CD4-positive, alpha-beta T cell treated with Interleukin-17A for 4 hours (primary cell): ENCODE data around the gene FZD8.

Experiments used
- DNase-seq: peaks from one replicate; pipeline ENCODE4 v3.0.0-alpha.2; 2020; ENCODE audit warnings: mixed read lengths

The FZD8 gene

DNA sequence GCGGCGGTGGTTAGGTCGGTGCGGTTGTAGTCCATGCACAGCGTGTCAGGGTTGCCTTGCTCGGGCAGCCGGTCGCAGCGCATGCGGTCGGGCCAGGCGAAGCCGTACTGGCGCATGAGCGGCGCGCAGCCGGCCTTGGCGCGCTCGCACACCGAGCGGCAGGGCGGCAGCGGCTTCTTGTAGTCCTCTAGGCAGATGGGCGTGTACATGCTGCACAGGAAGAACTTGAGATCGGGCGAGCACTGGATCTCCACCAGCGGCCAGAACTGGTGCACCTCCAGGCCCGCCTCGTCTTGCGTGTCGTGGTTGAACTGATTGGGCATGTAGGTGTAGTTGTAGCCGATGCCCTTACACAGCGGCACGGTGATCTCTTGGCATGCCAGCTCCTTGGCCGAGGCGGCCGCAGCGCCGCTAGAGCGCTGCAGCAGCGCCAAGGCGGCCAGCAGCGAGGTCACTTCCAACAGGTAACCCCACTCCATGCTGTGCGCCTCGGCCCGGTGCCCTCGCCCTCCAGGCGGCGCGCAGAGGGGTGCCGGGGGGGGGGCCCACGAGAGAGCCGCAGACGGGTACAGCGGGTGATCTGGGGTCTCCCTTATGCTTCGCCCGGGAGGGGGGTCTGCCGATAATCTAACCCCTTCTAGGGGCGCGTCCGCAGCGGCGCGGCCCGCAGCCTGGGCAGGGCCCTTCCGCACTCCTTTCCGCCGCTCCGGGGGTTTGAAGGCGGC, 983 bp downstream of the FZD8 start:
- DNase-seq: peak; percentile 41

GRCh38 chr10:35640474-35640873, 1.6 kb downstream of the FZD8 start:
- DNase-seq: peak; percentile 49

- no peak for DNase-seq
Measured at GRCh38 chr10:35639728-35640401, 2.2 kb downstream of the FZD8 start.

DNA sequence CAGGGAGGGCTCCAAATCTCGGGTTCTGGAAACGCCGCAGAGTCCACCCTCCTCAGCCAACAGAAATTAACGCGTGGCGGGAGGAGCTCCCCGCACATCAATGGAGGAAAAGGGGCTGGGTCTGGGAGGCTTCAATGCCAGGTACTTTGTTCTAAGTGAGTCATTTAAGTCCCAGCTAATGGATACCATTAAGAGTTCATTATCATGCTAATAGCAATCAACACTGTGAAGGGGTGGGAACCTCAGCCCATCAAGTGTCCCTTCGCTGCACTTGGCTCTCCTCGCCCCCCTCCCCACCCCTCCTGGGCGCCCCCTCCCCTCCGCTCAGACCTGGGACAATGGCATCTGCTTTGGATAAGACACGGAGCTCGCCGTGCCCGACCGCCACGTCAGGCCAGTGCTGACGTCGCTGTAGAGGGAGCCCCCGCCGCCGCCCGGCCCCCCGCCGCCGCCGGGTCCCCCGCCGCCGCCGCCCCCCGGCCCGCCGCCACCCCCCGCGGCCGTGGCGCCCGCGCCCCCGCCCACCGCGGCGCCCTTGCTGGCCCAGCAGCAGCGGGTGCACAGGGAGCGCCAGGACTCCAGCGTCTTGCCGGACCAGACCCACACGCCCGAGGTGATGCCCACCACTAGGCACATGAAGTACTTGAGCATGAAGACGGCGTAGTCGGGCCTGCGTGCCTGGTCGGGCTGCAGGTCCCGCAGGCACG, 2.9 kb downstream of the FZD8 start:
- DNase-seq: no peak

DNA sequence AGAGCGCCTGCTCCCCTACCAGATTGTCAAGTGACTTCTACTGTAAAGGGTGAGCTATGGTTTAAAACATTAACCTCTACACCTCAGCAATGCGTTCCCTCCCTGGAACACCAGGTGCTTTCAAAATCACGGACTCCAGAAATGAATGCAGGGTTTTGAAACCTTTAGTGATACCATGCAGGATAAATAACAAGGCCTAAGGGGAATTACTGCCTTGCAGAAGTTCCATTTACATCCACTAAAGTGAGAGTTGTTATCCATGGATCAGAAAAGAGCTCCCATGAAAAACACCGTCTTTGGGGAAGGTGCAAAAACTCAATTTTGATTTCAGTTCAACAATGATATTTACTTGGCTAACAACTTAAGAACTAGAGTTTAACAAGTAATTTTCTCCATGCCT, 4.0 kb downstream of the FZD8 start:
- DNase-seq: no peak

DNA sequence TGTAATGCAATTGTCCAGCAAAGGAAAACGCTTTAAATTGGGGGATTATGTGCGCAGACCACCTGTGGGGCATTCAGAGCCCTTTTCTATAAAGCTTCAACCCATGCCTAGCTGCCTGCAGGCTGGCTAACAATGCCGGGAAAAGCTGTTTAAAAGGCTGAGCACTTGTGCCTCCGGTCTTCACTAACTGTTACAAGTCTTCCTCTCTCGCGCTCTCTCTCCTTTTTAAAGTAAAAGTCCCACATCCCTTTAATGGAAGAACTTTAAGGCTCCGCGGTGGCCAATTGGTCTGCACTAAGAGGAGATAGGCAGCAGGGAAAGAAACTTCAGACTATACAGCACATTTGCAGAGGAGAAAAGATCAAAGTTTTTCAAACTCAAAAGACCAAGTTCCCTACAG, 4.6 kb downstream of the FZD8 start:
- no peak for DNase-seq

DNA sequence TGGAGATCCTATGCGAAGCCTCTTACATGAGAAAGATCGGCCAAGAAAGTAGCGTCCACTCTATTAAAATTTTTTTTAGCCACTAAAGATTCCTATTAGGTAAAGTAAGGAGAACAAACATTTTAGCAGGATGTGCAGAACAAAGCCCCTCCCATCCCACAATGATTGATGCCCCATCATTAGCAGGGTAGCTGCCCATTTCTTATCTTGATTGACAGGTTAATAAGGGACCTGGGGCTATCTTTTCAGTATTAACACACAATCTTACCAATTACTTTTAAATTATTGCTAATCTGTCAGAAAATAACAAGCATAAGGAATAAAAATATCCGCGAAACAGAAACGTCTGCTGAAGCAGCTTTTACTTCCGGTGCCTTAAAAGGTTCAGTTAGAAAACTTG, 5.1 kb downstream of the FZD8 start:
- DNase-seq: no peak

DNA sequence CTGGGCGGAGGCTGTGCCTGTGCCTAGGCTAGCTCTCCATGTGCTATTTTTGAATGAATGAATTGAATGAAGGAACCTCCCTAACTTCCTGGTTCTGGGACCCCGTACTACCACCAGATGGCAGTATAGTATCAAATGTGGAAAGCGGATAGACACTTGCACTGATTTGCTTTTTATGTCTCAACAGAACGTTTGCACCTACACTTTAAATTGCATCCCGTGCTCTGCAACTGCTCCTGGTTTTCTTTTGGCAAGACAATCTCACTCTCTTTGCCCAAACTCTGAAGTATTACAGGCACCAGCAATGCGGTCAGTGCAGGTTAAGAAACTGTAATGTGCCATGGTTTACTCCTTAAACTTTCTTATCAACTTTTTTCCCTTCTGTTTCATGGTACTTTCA, 6.5 kb downstream of the FZD8 start:
- peak; percentile 50 for DNase-seq

- DNase-seq: no peak
Measured at GRCh38 chr10:35633006-35633980, 8.8 kb downstream of the FZD8 start.

DNA sequence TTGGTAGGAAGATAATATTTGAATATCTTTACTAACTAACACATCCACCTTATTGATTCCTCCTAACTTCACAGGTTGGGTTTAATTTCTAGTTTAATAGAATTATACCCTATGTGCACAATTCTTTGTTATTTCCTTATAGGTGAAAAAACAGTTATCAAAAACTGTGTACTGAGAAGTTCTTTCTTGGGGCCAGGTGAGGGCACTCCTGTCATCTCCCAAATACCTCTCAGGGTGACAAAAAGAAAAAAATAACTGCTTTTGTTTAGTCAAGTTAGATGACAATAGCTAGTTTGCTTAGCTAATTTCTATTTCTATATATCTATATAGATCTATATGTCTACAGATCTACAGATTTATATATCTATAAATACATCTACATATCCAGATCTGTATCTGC, 10.1 kb downstream of the FZD8 start:
- DNase-seq: no peak

- no peak for DNase-seq
Measured at GRCh38 chr10:35631404-35631803, 10.7 kb downstream of the FZD8 start.

GRCh38 chr10:35626971-35627507, 15.1 kb downstream of the FZD8 start:
- no peak for DNase-seq

DNA sequence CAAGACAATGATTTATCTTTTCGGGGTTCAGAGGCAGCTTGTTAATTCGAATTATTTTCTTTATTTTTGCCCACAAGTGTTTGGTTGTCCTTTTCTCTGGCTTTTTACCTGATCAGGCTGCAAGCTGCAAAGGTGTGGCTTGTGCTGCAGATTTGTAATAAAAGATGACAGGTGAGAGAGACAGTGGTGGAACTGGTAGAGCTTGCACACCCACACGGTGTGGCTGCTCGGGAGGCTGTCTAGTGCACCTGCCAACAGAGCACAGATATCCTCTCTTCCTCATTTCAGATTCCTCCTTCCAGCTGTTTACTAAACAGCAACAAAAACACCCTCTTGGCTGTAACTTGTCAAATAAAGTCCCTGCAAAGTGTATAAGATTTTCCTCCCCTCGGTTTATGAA, 27.8 kb downstream of the FZD8 start:
- no peak for DNase-seq

DNA sequence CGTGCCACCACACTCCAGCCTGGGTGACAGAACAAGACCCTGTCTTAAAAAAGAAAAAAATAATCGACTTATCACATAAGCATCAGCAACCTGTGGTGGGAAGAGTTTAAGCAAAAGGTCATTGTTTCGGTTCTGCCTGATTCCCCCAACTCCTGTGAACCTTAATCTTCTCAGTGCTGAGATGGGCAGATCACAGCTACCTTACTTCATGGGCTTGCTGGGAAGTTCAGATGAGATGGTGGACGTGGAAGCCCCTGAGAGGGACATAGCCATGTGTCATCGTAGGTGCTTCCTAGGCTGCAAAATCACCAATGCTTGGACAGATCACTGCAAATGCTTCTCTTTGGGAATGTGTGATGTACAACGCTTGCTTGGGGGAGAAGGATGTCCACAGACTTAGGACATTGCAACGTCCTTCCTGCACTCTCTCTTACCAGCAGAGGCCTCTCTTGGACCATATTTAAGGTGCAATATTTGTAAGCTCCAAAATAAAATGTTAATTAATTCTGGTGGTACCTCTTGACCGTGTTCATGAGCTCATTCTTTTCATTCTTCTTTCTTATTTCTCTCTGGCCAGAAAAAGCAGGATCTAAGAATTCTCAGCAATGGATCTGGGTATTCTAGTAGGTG, 28.4 kb downstream of the FZD8 start:
- DNase-seq: no peak

DNA sequence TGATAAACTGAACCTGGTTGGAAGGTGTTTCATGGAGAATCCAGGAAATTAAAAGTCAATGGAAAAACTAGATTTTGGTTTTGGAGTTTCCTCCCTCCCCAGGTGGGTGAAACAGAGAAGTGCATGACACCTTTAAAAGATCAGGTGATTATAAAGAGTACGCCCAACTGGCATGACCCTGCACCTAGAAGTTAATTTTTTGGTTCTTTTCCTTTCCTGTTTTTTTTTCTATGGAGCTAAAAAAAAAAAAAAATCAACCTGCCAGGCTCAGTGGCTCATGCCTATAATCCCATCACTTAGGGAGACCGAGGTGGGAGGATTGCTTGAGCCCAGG, 29.0 kb downstream of the FZD8 start:
- DNase-seq: no peak

GRCh38 chr10:35612385-35613106, 29.6 kb downstream of the FZD8 start:
- DNase-seq: no peak

- DNase-seq: no peak
Measured at GRCh38 chr10:35611750-35612149, 30.3 kb downstream of the FZD8 start.

GRCh38 chr10:35608328-35608672, 33.8 kb downstream of the FZD8 start:
- no peak for DNase-seq

- DNase-seq: no peak
Measured at GRCh38 chr10:35607475-35608327, 34.4 kb downstream of the FZD8 start.

- no peak for DNase-seq
Measured at GRCh38 chr10:35606430-35606829, 35.7 kb downstream of the FZD8 start.

DNA sequence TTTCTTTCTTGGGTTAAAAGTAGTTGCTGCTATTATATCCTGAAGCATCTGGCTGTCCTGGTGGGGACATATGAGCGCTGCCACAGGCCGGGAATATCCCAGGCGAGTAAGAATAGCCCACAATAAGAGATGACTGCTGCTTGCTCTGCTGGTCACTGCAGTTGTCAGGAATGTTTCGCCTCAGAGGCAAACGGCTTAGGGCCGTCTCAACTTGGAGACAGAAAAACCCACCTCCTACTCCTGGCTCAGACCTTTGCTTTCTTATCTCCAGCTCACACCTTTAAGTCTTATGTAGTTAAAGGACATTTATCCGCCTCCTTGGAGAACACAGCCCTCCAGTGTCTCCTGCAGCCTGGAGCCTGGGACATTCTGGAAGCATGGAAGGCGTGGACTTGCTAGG, 36.9 kb downstream of the FZD8 start, which contains the start of gene GJD4:
Gene GJD4, plus strand, starts transcription at position 151 of the 400 bp plus-strand sequence. Its CDS starts 227 bp downstream, at position 378.
- DNase-seq: no peak
